Activated CD8-positive, alpha-beta memory T cell treated with anti-CD3 and anti-CD28 coated beads, Interleukin-2, amount 10 ng/mL, durations not matched to agents 7 days and 5 days (primary cell): ENCODE measurements around the gene PUS1. TPM values are rescaled to one million over a fixed set of nuclear protein-coding genes. Genes with fewer than 3 reads are reported as not detected.
A peak's percentile ranks its signal among the peaks of the same experiment; 100 is the strongest.

Experiments used
- ATAC-seq: fragments of 150-1000 bp; cut with Tn5 transposase; one replicate; pipeline ENCODE4 v1.10.0; 2021; ENCODE audit warnings: moderate library complexity
- CTCF ChIA-PET: fragments of 350-600 bp; sonication (Branson Sonifier 250); formaldehyde crosslinking; loops from one replicate; lab custom pipeline; 2021; ENCODE audit warnings: antibody characterized with exemption; lab: Charles Lee
- DNase-seq: peaks from one replicate; pipeline ENCODE4 v3.0.0-alpha.2; 2020
- H3K27ac Mint-ChIP-seq: one replicate; pipeline ENCODE4 v1.8.0; 2021; ENCODE audit warnings: mild to moderate bottlenecking, mixed read lengths
- H3K27me3 Mint-ChIP-seq: one replicate; pipeline ENCODE4 v1.8.0; 2021; ENCODE audit warnings: mixed read lengths
- H3K36me3 Mint-ChIP-seq: one replicate; pipeline ENCODE4 v1.8.0; 2021; ENCODE audit warnings: mild to moderate bottlenecking, mixed read lengths
- H3K4me1 Mint-ChIP-seq: one replicate; pipeline ENCODE4 v1.8.0; 2021; ENCODE audit warnings: mixed read lengths
- H3K4me3 Mint-ChIP-seq: one replicate; pipeline ENCODE4 v1.8.0; 2021; ENCODE audit warnings: mild to moderate bottlenecking, moderate library complexity, mixed read lengths
- H3K9me3 Mint-ChIP-seq: one replicate; pipeline ENCODE4 v1.8.0; 2022; ENCODE audit warnings: low read depth, mixed read lengths
- total RNA-seq, 2 experiments: library from RNA; stranded (reverse); gene quantifications; one replicate each; pipeline ENCODE4 v1.2.3, GENCODE V29; 2021

PUS1 gene
- total RNA-seq, 2 experiments from 2014 or later = 64.2 to 69.3 TPM

DNA sequence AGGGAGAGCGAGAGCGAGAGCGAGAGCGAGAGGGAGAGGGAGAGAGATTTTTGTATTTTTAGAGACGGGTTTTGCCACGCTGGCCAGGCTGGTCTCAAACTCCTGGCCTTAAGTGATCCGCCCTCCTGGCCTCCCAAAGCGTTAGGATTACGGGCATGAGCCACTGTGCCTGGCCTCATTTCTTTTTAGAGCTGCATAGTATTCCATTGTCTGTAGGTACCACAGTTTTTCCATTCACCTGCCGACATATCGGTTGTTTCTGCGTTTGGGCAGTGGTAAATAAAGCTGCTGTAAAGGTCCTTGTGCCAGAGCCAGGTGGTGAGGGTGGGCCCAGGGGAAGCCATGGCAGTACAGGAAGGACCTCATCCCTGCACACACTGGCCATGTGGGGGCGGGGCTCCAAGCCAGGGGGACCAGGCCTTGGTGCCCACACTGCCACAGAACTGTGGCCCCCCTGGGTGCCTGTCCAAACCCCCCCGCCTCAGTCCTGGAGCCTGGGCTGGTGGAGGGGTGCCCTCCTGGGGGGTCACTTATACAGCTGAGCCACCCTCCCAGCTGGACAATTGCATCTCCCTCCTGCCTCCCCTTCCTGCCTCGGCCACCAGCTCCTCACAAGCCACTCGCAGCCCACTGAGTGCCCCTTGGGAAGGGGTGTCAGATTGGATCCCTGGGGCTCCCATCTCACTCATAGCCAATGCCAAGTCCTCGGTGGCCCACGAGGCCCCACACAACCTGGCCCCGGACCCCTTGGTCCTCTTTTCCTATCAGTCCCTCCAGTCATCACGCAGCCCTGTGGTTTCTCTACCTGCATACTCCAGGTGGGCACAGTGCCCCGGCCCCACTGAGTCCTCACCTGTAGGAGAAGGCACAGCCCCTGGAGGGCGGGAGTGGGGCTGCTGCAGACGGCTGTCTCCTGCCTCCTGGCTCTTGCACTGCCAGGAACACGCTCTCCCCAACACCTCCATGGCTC, 1.7 kb upstream of the PUS1 start:
- H3K27ac Mint-ChIP-seq = no peak overlapping the region
- ATAC-seq (no peak), DNase-seq (no peak)
- H3K4me3 Mint-ChIP-seq = peak overlapping the region; percentile 83
- H3K36me3 Mint-ChIP-seq = peaks cover 7% of the 10 kb centered on the region
- peaks cover 25% of the 10 kb centered on the region for H3K4me1 Mint-ChIP-seq
- H3K9me3 Mint-ChIP-seq = no peaks in the 10 kb centered on the region
- H3K27me3 Mint-ChIP-seq = no peaks in the 10 kb centered on the region
- CTCF ChIA-PET = no interaction called here

- no peaks in the 10 kb centered on the region for H3K27me3 Mint-ChIP-seq
- peak overlapping the region; percentile 86 for H3K27ac Mint-ChIP-seq
- H3K9me3 Mint-ChIP-seq = no peaks in the 10 kb centered on the region
- CTCF ChIA-PET = no interaction called here
- H3K4me1 Mint-ChIP-seq = peaks cover 28% of the 10 kb centered on the region
- peak overlapping the region; percentile 83 for H3K4me3 Mint-ChIP-seq
- peaks cover 13% of the 10 kb centered on the region for H3K36me3 Mint-ChIP-seq
- ATAC-seq (peak; percentile 5), DNase-seq (no peak)
Measured at GRCh38 chr12:131928080-131928710, 881 bp upstream of the PUS1 start.

- Mint-ChIP-seq H3K27ac (peak overlapping the region; percentile 92), H3K4me3 (peak overlapping the region; percentile 83), H3K27me3 (no peaks in the 10 kb centered on the region), H3K9me3 (no peaks in the 10 kb centered on the region), H3K36me3 (peaks cover 22% of the 10 kb centered on the region), H3K4me1 (peaks cover 23% of the 10 kb centered on the region)
- DNase-seq (peak; percentile 66), ATAC-seq (peak; percentile 9)
- CTCF ChIA-PET = interaction anchor here (1.2 to 1.4 kb wide), 2 partner anchors 19 to 94 kb away, joined by 3 to 7 read pairs; partner anchors contain the start of gene EP400
Measured at GRCh38 chr12:131929581-131930456, 743 bp downstream of the PUS1 start.

DNA sequence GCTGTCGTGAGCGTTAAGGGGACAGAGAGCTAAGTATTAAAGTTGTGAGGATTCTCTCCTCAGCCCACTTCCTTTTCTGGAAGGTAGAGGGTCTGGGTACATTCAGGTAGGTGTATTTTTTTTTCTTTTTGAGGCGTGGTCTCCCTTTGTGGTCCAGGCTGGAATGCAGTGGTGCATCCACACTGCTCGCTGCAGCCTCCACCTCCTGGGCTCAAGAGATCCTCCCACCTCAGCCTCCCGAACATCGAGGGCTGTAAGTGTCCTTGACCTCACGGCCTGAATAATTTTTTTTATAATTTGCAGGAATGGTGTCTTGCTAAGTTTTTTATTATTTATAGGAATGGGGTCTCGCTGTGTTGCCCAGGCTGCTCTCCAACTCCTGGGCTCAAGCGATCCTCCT, 1.4 kb downstream of the PUS1 start:
- CTCF ChIA-PET = interaction anchor here (1.2 to 1.4 kb wide), 2 partner anchors 19 to 94 kb away, joined by 3 to 7 read pairs; partner anchors contain the start of gene EP400
- H3K27me3 Mint-ChIP-seq = no peaks in the 10 kb centered on the region

DNA sequence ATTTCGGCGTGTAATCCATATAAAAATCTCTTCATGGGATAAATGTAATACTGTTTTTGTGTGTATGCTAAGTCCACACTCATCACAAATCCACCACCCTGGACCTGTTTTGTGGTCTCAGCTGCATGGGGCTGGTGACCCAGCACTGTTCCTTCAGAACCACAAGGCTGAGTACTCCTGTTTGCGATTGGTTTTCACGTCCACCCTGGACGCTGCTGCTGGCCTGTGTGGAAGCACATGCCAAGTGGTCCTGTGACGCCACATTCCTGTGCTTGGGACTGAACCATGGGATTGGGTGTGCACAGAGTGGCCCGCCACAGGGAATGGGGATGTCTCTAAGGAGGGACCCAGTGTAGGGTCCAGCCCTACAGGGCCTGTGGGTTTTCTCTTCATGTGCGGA, 4.3 kb downstream of the PUS1 start:
- peaks cover 33% of the 10 kb centered on the region for H3K36me3 Mint-ChIP-seq
- H3K27me3 Mint-ChIP-seq = no peaks in the 10 kb centered on the region
- no peak for DNase-seq
- no peak overlapping the region for H3K4me3 Mint-ChIP-seq
- peaks cover 16% of the 10 kb centered on the region for H3K4me1 Mint-ChIP-seq
- ATAC-seq = no peak
- no peak overlapping the region for H3K27ac Mint-ChIP-seq
- H3K9me3 Mint-ChIP-seq = no peaks in the 10 kb centered on the region
- CTCF ChIA-PET = no interaction called here

More for the DNA sequence above, 1.4 kb downstream of the PUS1 start:
- H3K9me3 Mint-ChIP-seq = no peaks in the 10 kb centered on the region
- H3K27ac Mint-ChIP-seq = peak overlapping the region; percentile 82
- DNase-seq = no peak
- H3K36me3 Mint-ChIP-seq = peaks cover 25% of the 10 kb centered on the region
- peak overlapping the region; percentile 83 for H3K4me3 Mint-ChIP-seq
- no peak for ATAC-seq
- peaks cover 20% of the 10 kb centered on the region for H3K4me1 Mint-ChIP-seq

GRCh38 chr12:131934535-131934934, 5.5 kb downstream of the PUS1 start:
- H3K27me3 Mint-ChIP-seq = no peaks in the 10 kb centered on the region
- H3K4me1 Mint-ChIP-seq = peaks cover 16% of the 10 kb centered on the region
- no peaks in the 10 kb centered on the region for H3K9me3 Mint-ChIP-seq
- H3K27ac Mint-ChIP-seq = no peak overlapping the region
- DNase-seq = no peak
- CTCF ChIA-PET = no interaction called here
- H3K36me3 Mint-ChIP-seq = peaks cover 41% of the 10 kb centered on the region
- no peak for ATAC-seq
- H3K4me3 Mint-ChIP-seq = no peak overlapping the region

DNA sequence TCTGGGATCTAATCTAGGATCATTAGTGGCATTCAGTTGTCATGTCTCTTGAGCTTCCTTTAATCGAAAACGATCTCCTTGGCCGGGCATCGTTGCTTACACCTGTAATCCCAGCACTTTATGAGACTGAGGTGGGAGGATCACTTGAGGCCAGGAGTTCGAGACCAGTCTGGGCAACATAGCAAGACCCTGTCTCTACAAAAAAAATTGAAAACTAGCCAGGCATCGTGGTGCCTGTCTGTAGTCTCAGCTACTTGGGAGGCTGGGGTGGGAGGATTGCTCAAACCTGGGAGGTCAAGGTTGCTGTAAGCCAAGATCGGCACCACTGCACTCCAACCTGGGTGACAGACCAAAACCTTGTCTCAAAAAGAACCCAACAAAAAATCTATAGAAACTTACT, 9.0 kb downstream of the PUS1 start:
- peaks cover 44% of the 10 kb centered on the region for H3K36me3 Mint-ChIP-seq
- H3K27ac Mint-ChIP-seq = no peak overlapping the region
- ATAC-seq (no peak), DNase-seq (no peak)
- peaks cover 2% of the 10 kb centered on the region for H3K4me1 Mint-ChIP-seq
- no peaks in the 10 kb centered on the region for H3K9me3 Mint-ChIP-seq
- no peak overlapping the region for H3K4me3 Mint-ChIP-seq
- CTCF ChIA-PET = no interaction called here
- no peaks in the 10 kb centered on the region for H3K27me3 Mint-ChIP-seq

DNA sequence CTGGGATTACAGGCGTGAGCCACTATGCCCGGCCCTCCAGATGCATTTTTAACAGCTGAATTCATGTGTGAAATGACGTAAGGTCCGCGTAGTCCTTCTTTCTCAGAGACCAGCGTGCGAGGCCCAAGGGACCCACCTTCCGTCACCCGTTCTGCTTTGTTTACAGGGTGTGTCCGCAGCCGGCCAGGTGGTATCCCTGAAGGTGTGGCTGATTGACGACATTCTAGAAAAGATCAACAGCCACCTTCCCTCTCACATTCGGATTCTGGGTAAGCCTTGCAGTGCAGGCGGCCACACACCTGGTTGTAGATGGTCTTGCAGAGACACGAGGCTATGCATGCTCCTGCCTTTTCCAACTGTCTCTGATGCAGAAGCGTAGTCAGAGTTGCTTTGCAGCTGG, 9.9 kb downstream of the PUS1 start:
- CTCF ChIA-PET = no interaction called here
- DNase-seq (no peak), ATAC-seq (no peak)
- Mint-ChIP-seq H3K9me3 (no peaks in the 10 kb centered on the region), H3K4me3 (no peak overlapping the region), H3K27me3 (no peaks in the 10 kb centered on the region), H3K36me3 (peaks cover 42% of the 10 kb centered on the region), H3K27ac (no peak overlapping the region), H3K4me1 (peaks cover 2% of the 10 kb centered on the region)

- no peak overlapping the region for H3K27ac Mint-ChIP-seq
- H3K36me3 Mint-ChIP-seq = peaks cover 45% of the 10 kb centered on the region
- ATAC-seq (no peak), DNase-seq (no peak)
- no peaks in the 10 kb centered on the region for H3K27me3 Mint-ChIP-seq
- H3K4me3 Mint-ChIP-seq = no peak overlapping the region
- CTCF ChIA-PET = no interaction called here
- no peaks in the 10 kb centered on the region for H3K9me3 Mint-ChIP-seq
- H3K4me1 Mint-ChIP-seq = peaks cover 2% of the 10 kb centered on the region
Measured at GRCh38 chr12:131940141-131940547, 11.1 kb downstream of the PUS1 start.

DNA sequence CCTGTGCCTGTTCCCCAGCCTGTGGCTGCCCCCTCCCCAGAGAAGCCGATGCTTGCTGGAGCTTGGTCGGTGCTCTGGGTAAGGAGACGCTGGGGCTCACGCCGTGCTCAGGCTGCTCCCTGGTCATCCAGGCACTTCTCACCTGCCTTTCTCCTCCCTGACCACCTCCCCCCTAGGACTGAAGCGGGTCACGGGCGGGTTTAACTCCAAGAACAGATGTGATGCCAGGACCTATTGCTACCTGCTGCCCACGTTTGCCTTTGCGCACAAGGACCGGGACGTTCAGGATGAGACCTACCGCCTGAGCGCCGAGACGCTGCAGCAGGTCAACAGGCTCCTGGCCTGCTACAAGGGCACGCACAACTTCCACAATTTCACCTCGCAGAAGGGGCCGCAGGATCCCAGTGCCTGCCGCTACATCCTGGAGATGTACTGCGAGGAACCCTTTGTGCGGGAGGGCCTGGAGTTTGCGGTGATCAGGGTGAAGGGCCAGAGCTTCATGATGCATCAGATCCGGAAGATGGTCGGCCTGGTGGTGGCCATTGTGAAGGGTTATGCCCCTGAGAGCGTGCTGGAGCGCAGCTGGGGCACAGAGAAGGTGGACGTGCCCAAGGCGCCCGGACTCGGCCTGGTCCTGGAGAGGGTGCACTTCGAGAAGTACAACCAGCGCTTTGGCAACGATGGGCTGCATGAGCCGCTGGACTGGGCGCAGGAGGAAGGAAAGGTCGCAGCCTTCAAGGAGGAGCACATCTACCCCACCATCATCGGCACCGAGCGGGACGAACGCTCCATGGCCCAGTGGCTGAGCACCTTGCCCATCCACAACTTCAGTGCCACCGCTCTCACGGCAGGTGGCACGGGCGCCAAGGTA, 12.3 kb downstream of the PUS1 start:
- peaks cover 2% of the 10 kb centered on the region for H3K4me1 Mint-ChIP-seq
- H3K27ac Mint-ChIP-seq = no peak overlapping the region
- CTCF ChIA-PET = no interaction called here
- H3K36me3 Mint-ChIP-seq = peaks cover 45% of the 10 kb centered on the region
- ATAC-seq (no peak), DNase-seq (no peak)
- H3K27me3 Mint-ChIP-seq = no peaks in the 10 kb centered on the region
- H3K9me3 Mint-ChIP-seq = no peaks in the 10 kb centered on the region
- H3K4me3 Mint-ChIP-seq = no peak overlapping the region

DNA sequence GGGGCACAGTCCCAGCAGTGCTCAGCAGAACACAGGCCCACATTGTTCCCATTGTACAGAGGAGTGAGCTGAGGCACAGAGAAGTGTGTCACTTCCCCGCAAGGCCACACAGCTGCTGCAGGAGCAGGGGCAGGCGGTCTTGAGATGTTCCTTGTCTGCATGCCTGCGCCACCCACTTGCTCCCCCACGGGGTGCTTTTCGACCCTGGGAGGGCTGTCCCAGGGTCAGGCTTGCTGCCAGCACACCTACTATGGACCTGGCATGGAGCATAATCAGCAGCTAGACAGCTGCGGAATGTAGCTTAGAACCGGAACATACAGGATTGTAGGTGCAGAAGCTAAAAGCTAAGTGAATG, 12.9 kb downstream of the PUS1 start:
- peaks cover 42% of the 10 kb centered on the region for H3K36me3 Mint-ChIP-seq
- H3K27ac Mint-ChIP-seq = no peak overlapping the region
- no peaks in the 10 kb centered on the region for H3K27me3 Mint-ChIP-seq
- CTCF ChIA-PET = no interaction called here
- no peak overlapping the region for H3K4me3 Mint-ChIP-seq
- peaks cover 4% of the 10 kb centered on the region for H3K4me1 Mint-ChIP-seq
- no peak for DNase-seq
- ATAC-seq = no peak
- no peaks in the 10 kb centered on the region for H3K9me3 Mint-ChIP-seq

- ATAC-seq = no peak
- CTCF ChIA-PET = no interaction called here
- H3K27ac Mint-ChIP-seq = no peak overlapping the region
- H3K27me3 Mint-ChIP-seq = no peaks in the 10 kb centered on the region
- peaks cover 9% of the 10 kb centered on the region for H3K4me1 Mint-ChIP-seq
- H3K9me3 Mint-ChIP-seq = no peaks in the 10 kb centered on the region
- no peak overlapping the region for H3K4me3 Mint-ChIP-seq
- DNase-seq = no peak
- peaks cover 40% of the 10 kb centered on the region for H3K36me3 Mint-ChIP-seq
Measured at GRCh38 chr12:131942671-131943070, 13.6 kb downstream of the PUS1 start.
